OCI-LY1 (cell line): Measurements from ENCODE around the gene ZNF281.

Source experiments
- H2AFZ ChIP-seq: fragments of 200-600 bp; sonication (generic), shearing (Covaris generic); 2 replicates; pipeline ENCODE4 v1.6.0; 2014; ENCODE audit warnings: antibody characterized with exemption, mild to moderate bottlenecking, low read length
- H3F3A ChIP-seq: fragments of 200-600 bp; sonication (generic), shearing (Covaris generic); 2 replicates; pipeline ENCODE4 v1.6.0; 2014; ENCODE audit warnings: mild to moderate bottlenecking, antibody characterized with exemption, low read length, moderate library complexity; ENCODE audit not compliant: insufficient read depth
- H3K27ac ChIP-seq: fragments of 200-600 bp; sonication (generic); 2 replicates; pipeline ENCODE4 v1.5.1; 2014; ENCODE audit warnings: low read length, mixed run types, mild to moderate bottlenecking, low read depth; ENCODE audit not compliant: poor library complexity, severe bottlenecking
- H3K27me3 ChIP-seq: fragments of 200-600 bp; sonication (generic); 2 replicates; pipeline ENCODE4 v1.6.0; 2014; ENCODE audit warnings: antibody characterized with exemption, mild to moderate bottlenecking, low read length, moderate library complexity; ENCODE audit not compliant: insufficient read depth
- H3K36me3 ChIP-seq: fragments of 200-600 bp; sonication (generic); 2 replicates; pipeline ENCODE4 v1.6.1; 2014; ENCODE audit warnings: mild to moderate bottlenecking, antibody characterized with exemption, low read length, moderate library complexity, mixed read lengths; ENCODE audit not compliant: insufficient read depth
- H3K4me1 ChIP-seq: fragments of 200-600 bp; sonication (generic); 2 replicates; pipeline ENCODE4 v1.5.1; 2014; ENCODE audit warnings: mild to moderate bottlenecking, low read length, moderate library complexity; ENCODE audit not compliant: insufficient read depth, severe bottlenecking
- H3K4me2 ChIP-seq: fragments of 200-600 bp; sonication (generic), shearing (Covaris generic); 2 replicates; pipeline ENCODE4 v1.6.1; 2014; ENCODE audit warnings: low read length
- H3K4me3 ChIP-seq: fragments of 200-600 bp; sonication (generic); 2 replicates; pipeline ENCODE4 v1.5.1; 2014; ENCODE audit warnings: low read length, low read depth, mild to moderate bottlenecking, mixed read lengths; ENCODE audit not compliant: poor library complexity, severe bottlenecking
- H3K79me2 ChIP-seq: fragments of 200-600 bp; shearing (Covaris generic); 2 replicates; pipeline ENCODE4 v1.6.1; 2016; ENCODE audit warnings: mixed run types, low read length, mixed read lengths; ENCODE audit not compliant: insufficient read depth
- H3K9ac ChIP-seq: fragments of 200-600 bp; sonication (generic), shearing (Covaris generic); 2 replicates; pipeline ENCODE4 v1.6.1; 2014; ENCODE audit warnings: mild to moderate bottlenecking, low read length, mixed read lengths
- H3K9me2 ChIP-seq: fragments of 200-600 bp; sonication (generic), shearing (Covaris generic); 2 replicates; pipeline ENCODE4 v1.6.1; 2014; ENCODE audit warnings: low read depth, mild to moderate bottlenecking, low read length, mixed read lengths
- H3K9me3 ChIP-seq: fragments of 200-600 bp; shearing (Covaris generic); 2 replicates; pipeline ENCODE4 v1.6.1; 2014; ENCODE audit warnings: low read length, mixed read lengths
- H4K20me1 ChIP-seq: fragments of 200-600 bp; sonication (generic), shearing (Covaris generic); 2 replicates; pipeline ENCODE4 v1.6.0; 2016; ENCODE audit warnings: mild to moderate bottlenecking, low read length; ENCODE audit not compliant: insufficient read depth
- CTCF ChIP-seq: fragments of 200-600 bp; sonication (generic), shearing (Covaris generic); IDR thresholded peaks from 2 replicates; pipeline ENCODE4 v1.5.1; 2017; ENCODE audit warnings: mild to moderate bottlenecking, antibody characterized with exemption, low read length, moderate library complexity, mixed read lengths
- EZH2 ChIP-seq: fragments of 200-600 bp; sonication (generic), shearing (Covaris generic); IDR thresholded peaks from 2 replicates; pipeline ENCODE4 v1.8.0; 2017; ENCODE audit warnings: borderline replicate concordance, mixed run types, mild to moderate bottlenecking, antibody characterized with exemption, low read length, moderate library complexity, mixed read lengths

ZNF281 gene

GRCh38 chr1:200368556-200368955 is 41.3 kb downstream of the ZNF281 start:
- no peak for TF ChIP-seq EZH2
- no peak overlapping the region for H3K9ac ChIP-seq
- no peaks in the 10 kb centered on the region for H3K27me3 ChIP-seq
- no peak overlapping the region for H3K4me3 ChIP-seq
- no peak overlapping the region for H3K27ac ChIP-seq
- no peaks in the 10 kb centered on the region for H3K36me3 ChIP-seq
- no peaks in the 10 kb centered on the region for H3K79me2 ChIP-seq
- no peak overlapping the region for H3K4me2 ChIP-seq
- no peaks in the 10 kb centered on the region for H3F3A ChIP-seq
- no peaks in the 10 kb centered on the region for H3K9me3 ChIP-seq
- no peak overlapping the region for H2AFZ ChIP-seq
- H4K20me1 ChIP-seq = no peaks in the 10 kb centered on the region
- H3K9me2 ChIP-seq = no peaks in the 10 kb centered on the region
- no peaks in the 10 kb centered on the region for H3K4me1 ChIP-seq

- no peaks in the 10 kb centered on the region for H3F3A ChIP-seq
- H3K27me3 ChIP-seq = no peaks in the 10 kb centered on the region
- no peaks in the 10 kb centered on the region for H4K20me1 ChIP-seq
- no peaks in the 10 kb centered on the region for H3K9me3 ChIP-seq
- no peak overlapping the region for H2AFZ ChIP-seq
- no peak overlapping the region for H3K4me2 ChIP-seq
- no peak overlapping the region for H3K27ac ChIP-seq
- no peaks in the 10 kb centered on the region for H3K36me3 ChIP-seq
- H3K9me2 ChIP-seq = no peaks in the 10 kb centered on the region
- TF ChIP-seq CTCF = no peak
- no peak for TF ChIP-seq EZH2
- H3K79me2 ChIP-seq = no peaks in the 10 kb centered on the region
- H3K4me3 ChIP-seq = no peak overlapping the region
- H3K9ac ChIP-seq = no peak overlapping the region
- no peaks in the 10 kb centered on the region for H3K4me1 ChIP-seq
Observed at GRCh38 chr1:200367841-200368534, 41.8 kb downstream of the ZNF281 start.

- Histone ChIP-seq H3K4me1 (no peaks in the 10 kb centered on the region), H2AFZ (no peak overlapping the region), H3K4me3 (no peak overlapping the region), H3K79me2 (no peaks in the 10 kb centered on the region), H3K4me2 (no peak overlapping the region), H3F3A (no peaks in the 10 kb centered on the region), H4K20me1 (no peaks in the 10 kb centered on the region), H3K36me3 (no peaks in the 10 kb centered on the region), H3K27me3 (no peaks in the 10 kb centered on the region), H3K9ac (no peak overlapping the region), H3K9me3 (no peaks in the 10 kb centered on the region), H3K9me2 (no peaks in the 10 kb centered on the region), H3K27ac (no peak overlapping the region)
- TF ChIP-seq CTCF = no peak
Observed at GRCh38 chr1:200366577-200367253, 43.1 kb downstream of the ZNF281 start.
